GM06990 (cell line): ENCODE results near the gene XYLT1.

ENCODE experiments used
- DNase-seq: peaks from one replicate; pipeline ENCODE4 v3.0.0-alpha.2; 2011; ENCODE audit not compliant: insufficient read length; ENCODE audit errors: extremely low read depth
- H3K27me3 ChIP-seq: replicated peaks from 2 replicates; pipeline ENCODE4 v1.6.0; 2011; ENCODE audit warnings: low read length; ENCODE audit not compliant: control insufficient read depth, insufficient read depth
- H3K36me3 ChIP-seq: 2 replicates; pipeline ENCODE4 v1.5.1; 2011; ENCODE audit warnings: low read length; ENCODE audit not compliant: control insufficient read depth, insufficient read depth
- H3K4me3 ChIP-seq: replicated peaks from 2 replicates; pipeline ENCODE4 v1.5.1; 2011; ENCODE audit warnings: low read depth, mild to moderate bottlenecking, control low read depth, low read length
- CTCF ChIP-seq: IDR thresholded peaks from 2 replicates; pipeline ENCODE4 v1.5.1; 2011; ENCODE audit warnings: low read length, control low read depth, mild to moderate bottlenecking, inconsistent platforms; ENCODE audit not compliant: insufficient read depth, poor library complexity, severe bottlenecking

Gene XYLT1

GRCh38 chr16:17282247-17282646, 188.5 kb downstream of the XYLT1 start:
- TF ChIP-seq CTCF, result no peak
- Histone ChIP-seq H3K36me3 (no peaks in the 10 kb centered on the region), H3K27me3 (no peaks in the 10 kb centered on the region; the same call in 1 of the 2 replicates), H3K4me3 (no peak overlapping the region)
- DNase-seq, result no peak

GRCh38 chr16:17281052-17281451, 189.7 kb downstream of the XYLT1 start:
- DNase-seq, result no peak
- Histone ChIP-seq H3K4me3 (no peak overlapping the region), H3K27me3 (no peaks in the 10 kb centered on the region; the same call in 1 of the 2 replicates), H3K36me3 (no peaks in the 10 kb centered on the region)
- no peak for TF ChIP-seq CTCF

- H3K4me3 ChIP-seq, result no peak overlapping the region
- H3K27me3 ChIP-seq, result no peaks in the 10 kb centered on the region; the same call in 1 of the 2 replicates
- no peak for TF ChIP-seq CTCF
- no peak for DNase-seq
- H3K36me3 ChIP-seq, result no peaks in the 10 kb centered on the region
Observed at GRCh38 chr16:17278988-17279387, 191.8 kb downstream of the XYLT1 start.

GRCh38 chr16:17277981-17278381, 192.8 kb downstream of the XYLT1 start:
- no peak for DNase-seq
- H3K4me3 ChIP-seq, result no peak overlapping the region
- peak; percentile 73 for TF ChIP-seq CTCF
- no peaks in the 10 kb centered on the region for H3K36me3 ChIP-seq
- no peaks in the 10 kb centered on the region; the same call in 1 of the 2 replicates for H3K27me3 ChIP-seq

- H3K4me3 ChIP-seq, result no peak overlapping the region
- TF ChIP-seq CTCF, result no peak
- H3K36me3 ChIP-seq, result no peaks in the 10 kb centered on the region
- no peaks in the 10 kb centered on the region; the same call in 1 of the 2 replicates for H3K27me3 ChIP-seq
- DNase-seq, result no peak
Observed at GRCh38 chr16:17276610-17277009, 194.2 kb downstream of the XYLT1 start.

GRCh38 chr16:17276010-17276530, 194.7 kb downstream of the XYLT1 start:
- TF ChIP-seq CTCF, result no peak
- no peak overlapping the region for H3K4me3 ChIP-seq
- H3K36me3 ChIP-seq, result no peaks in the 10 kb centered on the region
- DNase-seq, result no peak
- H3K27me3 ChIP-seq, result no peaks in the 10 kb centered on the region; the same call in 1 of the 2 replicates
